ENCODE measurements around the gene TEX14. TPM values are rescaled to one million over a fixed set of nuclear protein-coding genes. Genes with fewer than 3 reads are reported as not detected.

The TEX14 gene
- total RNA-seq, 1 experiment from 2014 or later = 0.55 TPM

DNA sequence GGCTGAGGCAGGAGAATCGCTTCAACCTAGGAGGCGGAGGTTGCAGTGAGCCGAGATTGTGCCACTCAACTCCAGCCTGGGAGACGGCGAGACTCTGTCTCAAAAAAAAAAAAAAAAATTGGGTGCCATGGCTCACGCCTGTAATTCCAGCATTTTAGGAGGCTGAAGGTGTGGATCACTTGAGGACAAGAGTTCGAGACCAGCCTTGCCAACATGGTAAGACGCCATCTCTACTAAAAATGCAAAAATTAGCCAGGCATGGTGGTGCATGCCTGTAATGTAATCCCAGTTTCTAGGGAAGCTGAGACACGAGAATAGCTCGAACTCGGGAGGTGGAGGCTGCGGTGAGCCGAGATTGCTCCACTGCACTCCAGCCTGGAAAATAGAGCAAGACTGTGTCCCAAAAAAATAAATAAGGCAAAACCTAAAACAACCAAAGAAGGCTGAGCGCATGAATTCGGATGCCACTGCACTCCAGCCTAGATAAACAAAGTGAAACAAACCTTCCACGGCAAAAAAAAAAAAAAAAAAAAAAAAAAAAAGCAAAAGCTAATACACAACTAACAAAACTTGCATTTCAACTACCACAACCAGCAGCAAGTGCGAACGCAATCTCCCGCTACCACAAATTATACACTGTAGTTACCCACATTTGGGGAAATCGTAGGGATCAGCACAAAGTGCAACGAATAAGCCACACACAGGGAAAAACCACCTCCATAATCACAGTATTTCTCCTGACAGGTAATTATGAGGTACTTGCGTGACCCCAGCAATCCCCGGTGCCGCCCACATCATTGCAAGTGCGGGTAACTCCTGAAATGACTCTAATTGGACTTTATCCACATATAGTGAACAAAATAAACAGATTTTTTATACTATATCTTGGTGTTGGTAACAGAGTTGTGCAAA, 25.6 kb downstream of the TEX14 start:
- Histone ChIP-seq H2AFZ (no peak overlapping the region), H3F3A (ENCODE audit: insufficient read depth, low read depth) (peaks cover 34% of the 10 kb centered on the region), H3K9me3 (ENCODE audit: insufficient read depth, low read depth) (no peaks in the 10 kb centered on the region), H3K4me1 (replicated peaks; ENCODE audit: insufficient read depth) (peaks cover 44% of the 10 kb centered on the region), H3K9me2 (ENCODE audit: insufficient read depth) (no peaks in the 10 kb centered on the region), H3K4me3 (no peak overlapping the region), H3K27ac (no peak overlapping the region), H4K20me1 (ENCODE audit: insufficient read depth) (no peaks in the 10 kb centered on the region), H3K36me3 (ENCODE audit: low read depth) (no peaks in the 10 kb centered on the region), H3K27me3 (ENCODE audit: insufficient read depth, low read depth) (no peaks in the 10 kb centered on the region), H3K79me2 (ENCODE audit: low read depth) (no peaks in the 10 kb centered on the region), H3K4me2 (no peak overlapping the region)
- BruUV-seq (replicated peaks) = no TSS peak
- POLR2A ChIA-PET (ENCODE audit: unreplicated experiment) = interaction anchor here (0.6 kb wide), 1 partner anchor 1208 kb away, joined by 3 read pairs; no protein-coding TSS in a partner anchor
- DNase-seq = no peak
- CTCF ChIA-PET = interaction anchor here (0.6 kb wide), 2 partner anchors 28 to 125 kb away, joined by 7 to 8 read pairs; no protein-coding TSS in a partner anchor
- TF ChIP-seq, protein P1, sequence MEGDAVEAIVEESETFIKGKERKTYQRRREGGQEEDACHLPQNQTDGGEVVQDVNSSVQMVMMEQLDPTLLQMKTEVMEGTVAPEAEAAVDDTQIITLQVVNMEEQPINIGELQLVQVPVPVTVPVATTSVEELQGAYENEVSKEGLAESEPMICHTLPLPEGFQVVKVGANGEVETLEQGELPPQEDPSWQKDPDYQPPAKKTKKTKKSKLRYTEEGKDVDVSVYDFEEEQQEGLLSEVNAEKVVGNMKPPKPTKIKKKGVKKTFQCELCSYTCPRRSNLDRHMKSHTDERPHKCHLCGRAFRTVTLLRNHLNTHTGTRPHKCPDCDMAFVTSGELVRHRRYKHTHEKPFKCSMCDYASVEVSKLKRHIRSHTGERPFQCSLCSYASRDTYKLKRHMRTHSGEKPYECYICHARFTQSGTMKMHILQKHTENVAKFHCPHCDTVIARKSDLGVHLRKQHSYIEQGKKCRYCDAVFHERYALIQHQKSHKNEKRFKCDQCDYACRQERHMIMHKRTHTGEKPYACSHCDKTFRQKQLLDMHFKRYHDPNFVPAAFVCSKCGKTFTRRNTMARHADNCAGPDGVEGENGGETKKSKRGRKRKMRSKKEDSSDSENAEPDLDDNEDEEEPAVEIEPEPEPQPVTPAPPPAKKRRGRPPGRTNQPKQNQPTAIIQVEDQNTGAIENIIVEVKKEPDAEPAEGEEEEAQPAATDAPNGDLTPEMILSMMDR (conservative IDR thresholded peaks at IDR 0.05) = no peak
- no peak for TF ChIP-seq EZH2 (IDR thresholded peaks at IDR 0.05; ENCODE audit: low read depth)
- intact Hi-C loops (cut with micrococcal nuclease; ENCODE audit: unreplicated experiment) = no loop called here

DNA sequence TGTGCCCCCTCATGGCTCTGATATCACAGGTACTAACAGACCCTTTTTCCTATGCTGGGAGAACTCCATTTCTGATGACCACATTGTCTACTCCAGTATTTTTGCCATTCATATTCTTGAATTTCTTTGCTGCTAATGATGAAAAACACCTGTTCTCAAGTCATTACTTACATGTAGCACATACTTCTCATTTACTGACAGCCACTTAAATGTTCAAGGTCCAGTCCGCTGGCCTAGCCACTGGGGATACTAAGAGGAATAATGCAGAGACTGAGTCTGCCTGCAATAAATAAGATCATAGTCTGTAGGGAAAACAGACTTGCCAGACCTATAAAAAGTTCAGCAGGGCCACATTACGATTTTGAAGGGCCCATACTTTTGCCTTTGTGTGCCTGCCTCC, 27.5 kb downstream of the TEX14 start:
- Histone ChIP-seq H3K27ac (no peak overlapping the region), H3K27me3 (ENCODE audit: insufficient read depth, low read depth) (no peaks in the 10 kb centered on the region), H3K4me1 (replicated peaks; ENCODE audit: insufficient read depth) (peaks cover 33% of the 10 kb centered on the region), H3K4me2 (no peak overlapping the region), H3K9me2 (ENCODE audit: insufficient read depth) (no peaks in the 10 kb centered on the region), H3K4me3 (no peak overlapping the region), H2AFZ (no peak overlapping the region), H3K79me2 (ENCODE audit: low read depth) (no peaks in the 10 kb centered on the region), H4K20me1 (ENCODE audit: insufficient read depth) (no peaks in the 10 kb centered on the region), H3F3A (ENCODE audit: insufficient read depth, low read depth) (peaks cover 30% of the 10 kb centered on the region), H3K36me3 (ENCODE audit: low read depth) (no peaks in the 10 kb centered on the region), H3K9me3 (ENCODE audit: insufficient read depth, low read depth) (no peaks in the 10 kb centered on the region)
- POLR2A ChIA-PET (ENCODE audit: unreplicated experiment) = no interaction called here
- no TSS peak for BruUV-seq (replicated peaks)
- intact Hi-C loops (cut with micrococcal nuclease; ENCODE audit: unreplicated experiment) = no loop called here
- no peak for DNase-seq
- TF ChIP-seq, protein P1 (conservative IDR thresholded peaks at IDR 0.05) = no peak
- no peak for TF ChIP-seq EZH2 (IDR thresholded peaks at IDR 0.05; ENCODE audit: low read depth)
- CTCF ChIA-PET = no interaction called here

DNA sequence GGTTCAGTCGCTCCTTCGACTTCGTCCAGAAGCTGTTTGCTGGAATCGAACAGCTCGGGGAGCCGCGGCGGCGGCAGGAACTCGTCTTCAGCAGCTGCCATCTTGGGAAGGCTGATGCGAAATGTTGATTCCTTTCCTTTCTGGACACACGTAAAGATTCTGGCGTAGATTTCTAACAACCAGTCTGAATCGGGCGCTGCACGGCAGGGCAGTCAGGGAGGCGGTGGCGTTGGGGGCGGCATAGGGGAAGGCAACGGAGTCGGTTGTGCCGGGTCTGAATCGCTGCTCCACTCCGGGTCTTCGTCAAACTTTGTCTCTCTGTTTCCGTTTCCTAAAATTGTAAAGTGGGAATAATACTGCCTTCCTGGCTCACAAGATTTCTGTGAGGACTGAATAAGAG, 30.3 kb downstream of the TEX14 start:
- TF ChIP-seq, protein P1 (conservative IDR thresholded peaks at IDR 0.05) = no peak
- no peak for TF ChIP-seq EZH2 (IDR thresholded peaks at IDR 0.05; ENCODE audit: low read depth)
- DNase-seq = no peak
- BruUV-seq (replicated peaks) = no TSS peak
- no peak overlapping the region for H3K27ac ChIP-seq
- H3K36me3 ChIP-seq (ENCODE audit: low read depth) = no peaks in the 10 kb centered on the region
- peaks cover 21% of the 10 kb centered on the region for H3F3A ChIP-seq (ENCODE audit: insufficient read depth, low read depth)
- H4K20me1 ChIP-seq (ENCODE audit: insufficient read depth) = no peaks in the 10 kb centered on the region
- intact Hi-C loops (cut with micrococcal nuclease; ENCODE audit: unreplicated experiment) = no loop called here
- CTCF ChIA-PET = no interaction called here
- H3K4me3 ChIP-seq = no peak overlapping the region
- no peaks in the 10 kb centered on the region for H3K27me3 ChIP-seq (ENCODE audit: insufficient read depth, low read depth)
- POLR2A ChIA-PET (ENCODE audit: unreplicated experiment) = no interaction called here
- no peaks in the 10 kb centered on the region for H3K9me3 ChIP-seq (ENCODE audit: insufficient read depth, low read depth)
- no peak overlapping the region for H2AFZ ChIP-seq
- H3K4me2 ChIP-seq = no peak overlapping the region
- no peaks in the 10 kb centered on the region for H3K9me2 ChIP-seq (ENCODE audit: insufficient read depth)
- H3K79me2 ChIP-seq (ENCODE audit: low read depth) = no peaks in the 10 kb centered on the region
- H3K4me1 ChIP-seq (replicated peaks; ENCODE audit: insufficient read depth) = peaks cover 20% of the 10 kb centered on the region

Measured in PC-9 (cell line).